H1 (cell line): ENCODE measurements around the gene TXLNG. TPM values are rescaled to one million over a fixed set of nuclear protein-coding genes. Genes with fewer than 3 reads are reported as not detected.

Source experiments
- CTCF ChIA-PET: fragments of 300-600 bp; sonication (Branson Sonifier 250); formaldehyde crosslinking; loops from one replicate; lab custom pipeline; 2021; ENCODE audit not compliant: partially characterized antibody; lab: Charles Lee
- POLR2A ChIA-PET: fragments of 300-600 bp; sonication (Branson Sonifier 250); formaldehyde crosslinking; loops from one replicate; lab custom pipeline; 2021; ENCODE audit warnings: inconsistent platforms; ENCODE audit not compliant: partially characterized antibody; lab: Charles Lee
- DNase-seq, 2 experiments: peaks; one replicate each; pipeline versions ENCODE4 v3.0.0 to v3.0.0-alpha.2; 2010 to 2022; ENCODE audit warnings: low spot score in 2 of 2, low read depth in 1 of 2, mixed read lengths in 1 of 2
- FAIRE-seq: peaks from 2 replicates; lab custom pipeline; 2011; peaks lifted over from hg19 to GRCh38; lab: Jason Lieb, UNC
- H2AFZ ChIP-seq: 2 replicates; pipeline ENCODE4 v1.8.1; 2012; ENCODE audit warnings: low read length, inconsistent platforms
- H2AK5ac ChIP-seq: 2 replicates; pipeline ENCODE4 v1.6.1; 2013; ENCODE audit warnings: low read depth, low read length
- H2BK120ac ChIP-seq: replicated peaks from 2 replicates; pipeline ENCODE3; 2013; ENCODE audit warnings: low read depth, low read length, inconsistent platforms
- H2BK12ac ChIP-seq: 2 replicates; pipeline ENCODE4 v1.6.1; 2013; ENCODE audit warnings: low read depth, low read length
- H2BK15ac ChIP-seq: 2 replicates; pipeline ENCODE4 v1.6.1; 2013; ENCODE audit warnings: low read length
- H2BK20ac ChIP-seq: 2 replicates; pipeline ENCODE4 v1.6.1; 2013; ENCODE audit warnings: low read length
- H2BK5ac ChIP-seq: 2 replicates; pipeline ENCODE4 v1.6.1; 2013; ENCODE audit warnings: low read depth, low read length
- H3K14ac ChIP-seq: 2 replicates; pipeline ENCODE4 v1.6.1; 2013; ENCODE audit warnings: inconsistent platforms; ENCODE audit not compliant: insufficient read length
- H3K18ac ChIP-seq: 2 replicates; pipeline ENCODE4 v1.6.1; 2013; ENCODE audit warnings: low read length; ENCODE audit errors: extremely low read depth
- H3K23ac ChIP-seq: 2 replicates; pipeline ENCODE4 v1.6.1; 2013; ENCODE audit warnings: inconsistent platforms; ENCODE audit not compliant: insufficient read length
- H3K23me2 ChIP-seq: 2 replicates; pipeline ENCODE4 v1.6.1; 2013; ENCODE audit warnings: low read depth, low read length
- H3K27ac ChIP-seq: 2 replicates; pipeline ENCODE4 v1.6.1; 2011; ENCODE audit warnings: low read depth, low read length, inconsistent platforms
- H3K27me3 ChIP-seq, 4 experiments: replicated peaks in 1 of 4; 1 replicate in 1 of 4; 2 replicates in 3 of 4; pipeline versions ENCODE4 v1.6.1 to v1.8.1; 2011 to 2013; ENCODE audit warnings: low read length in 3 of 4, mild to moderate bottlenecking in 3 of 4, inconsistent platforms in 2 of 4, mixed read lengths in 2 of 4, moderate library complexity in 1 of 4; ENCODE audit not compliant: control insufficient read depth in 3 of 4, insufficient read depth in 3 of 4; ENCODE audit errors: extremely low read depth in 1 of 4
- H3K36me3 ChIP-seq, 4 experiments: 2 replicates each; pipeline versions ENCODE4 v1.6.1 to v1.8.1; 2011 to 2013; ENCODE audit warnings: mild to moderate bottlenecking in 4 of 4, low read length in 3 of 4, moderate library complexity in 2 of 4, control low read depth in 1 of 4, inconsistent platforms in 1 of 4; ENCODE audit not compliant: insufficient read depth in 4 of 4, control insufficient read depth in 2 of 4
- H3K4ac ChIP-seq: replicated peaks from 2 replicates; pipeline ENCODE3; 2013; ENCODE audit warnings: low read length, low read depth, mixed read lengths, inconsistent platforms; ENCODE audit not compliant: insufficient read length
- H3K4me1 ChIP-seq, 4 experiments: replicated peaks in 1 of 4; 1 replicate in 1 of 4; 2 replicates in 3 of 4; pipeline versions ENCODE4 v1.6.1 to v1.8.1; 2011 to 2013; ENCODE audit warnings: low read length in 3 of 4, inconsistent platforms in 2 of 4, mixed read lengths in 1 of 4; ENCODE audit not compliant: insufficient read depth in 4 of 4, control insufficient read depth in 3 of 4
- H3K4me2 ChIP-seq, 2 experiments: 2 replicates each; pipeline versions ENCODE4 v1.6.1 to v1.8.1; 2011 to 2013; ENCODE audit warnings: low read depth in 2 of 2, low read length in 2 of 2, control low read depth in 1 of 2, inconsistent platforms in 1 of 2, mild to moderate bottlenecking in 1 of 2; ENCODE audit not compliant: insufficient read depth in 1 of 2
- H3K4me3 ChIP-seq, 4 experiments: fragments of 200-600, 300-600 bp in 1 of 4; sonication (generic), shearing (Covaris generic), sonication (Bioruptor Twin) in 1 of 4; 2 replicates each; pipeline versions ENCODE4 v1.5.1 to v1.8.1; 2011 to 2016; ENCODE audit warnings: low read length in 4 of 4, low read depth in 3 of 4, control low read depth in 2 of 4, inconsistent platforms in 2 of 4, mild to moderate bottlenecking in 2 of 4, mixed read lengths in 1 of 4, moderate library complexity in 1 of 4; ENCODE audit not compliant: insufficient read depth in 2 of 4; ENCODE audit errors: extremely low read depth in 1 of 4
- H3K56ac ChIP-seq: replicated peaks from 2 replicates; pipeline ENCODE3; 2013; ENCODE audit warnings: low read depth, mild to moderate bottlenecking, mixed read lengths, low read length, inconsistent platforms; ENCODE audit not compliant: insufficient read length
- H3K79me1 ChIP-seq: 2 replicates; pipeline ENCODE4 v1.6.1; 2013; ENCODE audit warnings: low read depth, low read length, control low read depth
- H3K79me2 ChIP-seq, 2 experiments: 2 replicates each; pipeline versions ENCODE4 v1.6.1 to v1.8.1; 2012 to 2013; ENCODE audit warnings: low read length in 2 of 2, mild to moderate bottlenecking in 2 of 2, inconsistent platforms in 1 of 2; ENCODE audit not compliant: insufficient read depth in 2 of 2, control insufficient read depth in 1 of 2
- H3K9ac ChIP-seq, 4 experiments: replicated peaks in 1 of 4; 1 replicate in 1 of 4; 2 replicates in 3 of 4; pipeline versions ENCODE4 v1.6.1 to v1.8.1; 2011 to 2013; ENCODE audit warnings: low read depth in 3 of 4, low read length in 3 of 4, control low read depth in 2 of 4, mild to moderate bottlenecking in 2 of 4, moderate library complexity in 2 of 4, inconsistent platforms in 1 of 4; ENCODE audit errors: extremely low read depth in 1 of 4
- H3K9me3 ChIP-seq, 2 experiments: 2 replicates each; pipeline versions ENCODE4 v1.6.1 to v1.8.1; 2012 to 2013; ENCODE audit warnings: mild to moderate bottlenecking in 2 of 2, moderate library complexity in 2 of 2, control low read depth in 1 of 2, inconsistent platforms in 1 of 2, low read depth in 1 of 2, low read length in 1 of 2, mixed read lengths in 1 of 2; ENCODE audit not compliant: insufficient read depth in 2 of 2
- H4K20me1 ChIP-seq, 2 experiments: replicated peaks in 1 of 2; 2 replicates each; pipeline versions ENCODE3 to v1.8.1; 2011 to 2013; ENCODE audit warnings: inconsistent platforms in 2 of 2, low read length in 2 of 2, mild to moderate bottlenecking in 1 of 2; ENCODE audit not compliant: insufficient read depth in 2 of 2, control insufficient read depth in 1 of 2
- H4K5ac ChIP-seq: 2 replicates; pipeline ENCODE4 v1.6.1; 2013; ENCODE audit warnings: low read length, low read depth, mixed read lengths, inconsistent platforms; ENCODE audit not compliant: insufficient read length
- H4K8ac ChIP-seq: 2 replicates; pipeline ENCODE4 v1.8.0; 2013; ENCODE audit warnings: mild to moderate bottlenecking, moderate library complexity, low read length, inconsistent platforms; ENCODE audit not compliant: insufficient read depth; ENCODE audit errors: extremely low read depth
- H4K91ac ChIP-seq: replicated peaks from 2 replicates; pipeline ENCODE3; 2013; ENCODE audit warnings: low read length, mixed read lengths, inconsistent platforms; ENCODE audit not compliant: insufficient read length
- BACH1 ChIP-seq: IDR thresholded peaks from 2 replicates; pipeline ENCODE4 v1.6.1; 2012; ENCODE audit warnings: low read length, improper control_type of control experiment
- CTCF ChIP-seq, 3 experiments: IDR thresholded peaks; 1 replicate in 2 of 3; 2 replicates in 1 of 3; pipeline versions ENCODE4 v1.5.1 to v1.6.1; 2011; ENCODE audit warnings: low read length in 3 of 3, mild to moderate bottlenecking in 3 of 3, inconsistent platforms in 2 of 3, low read depth in 1 of 3, moderate library complexity in 1 of 3; ENCODE audit not compliant: insufficient read depth in 1 of 3; ENCODE audit errors: control extremely low read depth in 1 of 3
- POLR2AphosphoS5 ChIP-seq: IDR thresholded peaks from 2 replicates; pipeline ENCODE4 v1.6.1; 2011; ENCODE audit warnings: low read depth, low read length
- RAD21 ChIP-seq, 2 experiments: IDR thresholded peaks in 1 of 2; conservative IDR thresholded peaks in 1 of 2; 2 replicates each; pipeline ENCODE4 v1.6.1; 2011; ENCODE audit warnings: low read depth in 2 of 2, low read length in 2 of 2, improper control_type of control experiment in 1 of 2, inconsistent platforms in 1 of 2, mild to moderate bottlenecking in 1 of 2, moderate library complexity in 1 of 2
- WGBS, 2 experiments: shearing (Covaris generic) in 1 of 2; methylation state at CpG; one replicate each; pipeline versions ENCODE4 v1.1.6 to v1.1.7; 2013 to 2015; ENCODE audit warnings: low lambda C conversion rate in 2 of 2, mixed read lengths in 2 of 2, inconsistent platforms in 1 of 2, low coverage in 1 of 2, missing lambda C conversion rate in 1 of 2; ENCODE audit not compliant: insufficient replicate concordance in 2 of 2, insufficient coverage in 1 of 2, insufficient read length in 1 of 2; ENCODE audit errors: extremely low coverage in 1 of 2, missing lambda C conversion rate in 1 of 2; 5-methylcytosine and 5-hydroxymethylcytosine counted together
- polyA plus RNA-seq, 7 experiments: library from polyadenylated mRNA; depleted of rRNA in 3 of 7; stranded (reverse) in 5 of 7; unstranded in 2 of 7; fragments of >200 nt in 5 of 7; fragments of 200-250 nt in 2 of 7; gene quantifications; 1 replicate in 5 of 7; 2 replicates in 1 of 7; 4 replicates in 1 of 7; pipeline versions ENCODE4 v1.2.1 to v1.2.3, GENCODE V29; 2011 to 2013; ENCODE audit warnings: missing spikeins in 2 of 7, mixed read lengths in 2 of 7
- total RNA-seq: library from RNA; stranded (reverse); fragmentation: NEBNext Ultra II Directional; extraction: Animal tissue kit (Norgen Biotek cat#: 25700); gene quantifications from 2 replicates; pipeline ENCODE4 v1.2.1, GENCODE V29; 2021

The TXLNG gene
- total and polyA plus RNA-seq, 2 of the 8 experiments (the other 6 are each of a cell fraction or from before 2014, with no cell fraction given), result 32.9 to 42.9 TPM

GRCh38 chrX:16836371-16836770 lies 50.1 kb downstream of the TXLNG start:
- Histone ChIP-seq H3K23me2 (no peaks in the 10 kb centered on the region), H3K79me2 (no peaks in the 10 kb centered on the region), H4K5ac (no peak overlapping the region), H3K79me1 (no peaks in the 10 kb centered on the region; the same call in 1 of the 2 replicates), H2BK15ac (no peak overlapping the region), H3K27ac (no peak overlapping the region), H2BK5ac (no peak overlapping the region), H3K4me3 (no peak overlapping the region), H2BK120ac (no peak overlapping the region), H2BK12ac (no peak overlapping the region), H3K9me3 (no peaks in the 10 kb centered on the region), H4K20me1 (no peaks in the 10 kb centered on the region), H3K4ac (no peak overlapping the region), H3K4me1 (peaks cover 0 to 6% (median 3%) of the 10 kb centered on the region in 4 experiments; a peak in 3 of 7 replicates), H4K8ac (no peak overlapping the region), H3K23ac (no peak overlapping the region), H3K56ac (no peak overlapping the region), H4K91ac (no peak overlapping the region), H3K27me3 (no peaks in the 10 kb centered on the region), H3K18ac (no peak overlapping the region), H3K14ac (no peak overlapping the region), H2AFZ (no peak overlapping the region), H2BK20ac (no peak overlapping the region), H3K4me2 (no peak overlapping the region), H3K36me3 (peaks cover 7 to 65% (median 26%) of the 10 kb centered on the region in 4 experiments), H3K9ac (no peak overlapping the region), H2AK5ac (no peak overlapping the region)
- TF ChIP-seq CTCF (IDR thresholded peaks at IDR 0.05; ENCODE audit: control extremely low read depth in 1 of 3, insufficient read depth in 1 of 3, low read depth in 1 of 3, low read length in 3 of 3) (peak; percentile 66 to 87 (median 84)), BACH1 (no peak), RAD21 (IDR thresholded peaks at IDR 0.05 in 1 of 2, conservative IDR thresholded peaks at IDR 0.05 in 1 of 2; ENCODE audit: low read depth in 2 of 2, low read length in 2 of 2) (peak; percentile 14 to 30; a peak in 2 of 4 replicates), POLR2AphosphoS5 (peak; percentile 50; the same call in 1 of the 2 replicates)
- ChIA-PET POLR2A (interaction anchor here (1.3 kb wide), 1 partner anchor 24 kb away, joined by 3 read pairs; no protein-coding TSS in a partner anchor), CTCF (interaction anchor here (1.2 to 1.3 kb wide), 2 partner anchors 47 to 92 kb away, joined by 3 read pairs; no protein-coding TSS in a partner anchor)
- DNase-seq (peak in 1 of 2 experiments; percentile 53), FAIRE-seq (no peak)
- WGBS, 2 experiments, result 93% methylated on average over 8 of the region's 9 CpGs; no CpG with 5 or more reads in 1 of the 2 experiments
